ENCODE measurements around the gene FADS2.

DNA sequence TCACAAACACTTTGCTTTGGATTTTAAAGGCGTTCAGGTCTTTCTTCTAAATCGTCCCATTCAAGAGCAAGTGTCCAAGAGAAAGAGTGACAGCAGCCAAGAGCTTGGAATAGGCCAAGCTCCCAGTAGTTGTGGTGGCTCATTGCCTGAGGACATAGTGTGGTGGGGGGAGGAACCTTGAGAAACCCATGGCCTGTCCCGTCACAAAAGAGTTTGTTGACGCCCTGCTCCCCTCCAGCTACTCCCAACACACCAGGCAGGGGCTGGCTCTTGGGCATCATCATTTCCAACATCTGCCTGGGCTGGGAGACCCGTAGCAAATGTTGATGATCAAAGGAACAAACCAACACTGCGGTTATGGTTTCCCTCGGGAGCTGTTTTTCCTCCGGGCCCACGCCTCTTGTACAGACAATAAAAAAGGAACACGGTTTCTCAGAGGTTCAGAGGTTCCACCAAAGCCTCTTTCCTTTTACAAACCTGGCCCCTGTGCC is 42.5 kb downstream of the FADS2 start:
- TF ChIP-seq TAF1 (IDR thresholded peaks at IDR 0.05; ENCODE audit: low read depth, low read length) (no peak), POLR2A (IDR thresholded peaks at IDR 0.05; ENCODE audit: low read depth, low read length) (no peak)
